ENCODE measurements around the gene FUBP1. TPM values are rescaled to one million over a fixed set of nuclear protein-coding genes. Genes with fewer than 3 reads are reported as not detected.

The FUBP1 gene
- total RNA-seq, 1 experiment from 2014 or later, result 169 TPM

DNA sequence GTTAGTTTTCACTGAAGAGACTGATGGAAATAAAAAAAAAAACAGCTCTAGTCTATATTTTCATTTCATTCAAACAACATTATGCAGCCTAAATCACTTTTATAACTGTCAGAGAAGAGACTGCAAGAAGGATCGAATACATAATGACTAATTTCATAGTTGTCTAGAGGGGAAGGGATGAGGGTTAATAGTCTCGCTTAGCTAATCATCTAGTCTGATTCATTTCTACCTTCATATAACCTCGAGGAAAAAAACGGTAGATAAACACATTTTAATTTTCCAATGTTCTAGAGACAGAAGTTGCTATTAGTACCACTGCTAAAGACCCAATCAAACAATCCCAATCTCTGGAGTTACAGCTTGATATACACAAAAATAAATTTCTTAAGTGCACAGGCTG, 3.5 kb downstream of the FUBP1 start:
- POLR2A ChIA-PET, result interaction anchor here (0.7 to 9.6 kb wide), 19 partner anchors 9 to 857 kb away, joined by 3 to 598 read pairs (median 6); partner anchors contain the start of genes DNAJB4, MIGA1 and USP33
- H3K4me3 Mint-ChIP-seq (ENCODE audit: unreplicated experiment), result no peak overlapping the region
- H3K27ac Mint-ChIP-seq (ENCODE audit: low read depth, unreplicated experiment), result no peak overlapping the region
- H3K27me3 Mint-ChIP-seq (ENCODE audit: insufficient read depth, unreplicated experiment), result no peaks in the 10 kb centered on the region
- intact Hi-C loops (cut with micrococcal nuclease), result loop anchor here (5.0 to 10.0 kb wide), 3 partner anchors 117 to 218 kb away; partner anchors contain the start of gene USP33
- TF ChIP-seq, protein P1, sequence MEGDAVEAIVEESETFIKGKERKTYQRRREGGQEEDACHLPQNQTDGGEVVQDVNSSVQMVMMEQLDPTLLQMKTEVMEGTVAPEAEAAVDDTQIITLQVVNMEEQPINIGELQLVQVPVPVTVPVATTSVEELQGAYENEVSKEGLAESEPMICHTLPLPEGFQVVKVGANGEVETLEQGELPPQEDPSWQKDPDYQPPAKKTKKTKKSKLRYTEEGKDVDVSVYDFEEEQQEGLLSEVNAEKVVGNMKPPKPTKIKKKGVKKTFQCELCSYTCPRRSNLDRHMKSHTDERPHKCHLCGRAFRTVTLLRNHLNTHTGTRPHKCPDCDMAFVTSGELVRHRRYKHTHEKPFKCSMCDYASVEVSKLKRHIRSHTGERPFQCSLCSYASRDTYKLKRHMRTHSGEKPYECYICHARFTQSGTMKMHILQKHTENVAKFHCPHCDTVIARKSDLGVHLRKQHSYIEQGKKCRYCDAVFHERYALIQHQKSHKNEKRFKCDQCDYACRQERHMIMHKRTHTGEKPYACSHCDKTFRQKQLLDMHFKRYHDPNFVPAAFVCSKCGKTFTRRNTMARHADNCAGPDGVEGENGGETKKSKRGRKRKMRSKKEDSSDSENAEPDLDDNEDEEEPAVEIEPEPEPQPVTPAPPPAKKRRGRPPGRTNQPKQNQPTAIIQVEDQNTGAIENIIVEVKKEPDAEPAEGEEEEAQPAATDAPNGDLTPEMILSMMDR (IDR thresholded peaks at IDR 0.05; ENCODE audit: unreplicated experiment), result no peak
- peaks cover 39% of the 10 kb centered on the region for H3K36me3 Mint-ChIP-seq (ENCODE audit: insufficient read depth, unreplicated experiment)
- CTCF ChIA-PET, result interaction anchor here (0.6 to 5.8 kb wide), 6 partner anchors 30 to 292 kb away, joined by 3 to 70 read pairs (median 6); partner anchors contain the start of gene DNAJB4
- peaks cover 23% of the 10 kb centered on the region for H3K4me1 Mint-ChIP-seq (ENCODE audit: insufficient read depth, unreplicated experiment)
- no TSS peak for BruUV-seq (replicated peaks)
- H3K9me3 Mint-ChIP-seq (ENCODE audit: unreplicated experiment), result no peaks in the 10 kb centered on the region
- peak; percentile 36 for DNase-seq (ENCODE audit: unreplicated experiment)

DNA sequence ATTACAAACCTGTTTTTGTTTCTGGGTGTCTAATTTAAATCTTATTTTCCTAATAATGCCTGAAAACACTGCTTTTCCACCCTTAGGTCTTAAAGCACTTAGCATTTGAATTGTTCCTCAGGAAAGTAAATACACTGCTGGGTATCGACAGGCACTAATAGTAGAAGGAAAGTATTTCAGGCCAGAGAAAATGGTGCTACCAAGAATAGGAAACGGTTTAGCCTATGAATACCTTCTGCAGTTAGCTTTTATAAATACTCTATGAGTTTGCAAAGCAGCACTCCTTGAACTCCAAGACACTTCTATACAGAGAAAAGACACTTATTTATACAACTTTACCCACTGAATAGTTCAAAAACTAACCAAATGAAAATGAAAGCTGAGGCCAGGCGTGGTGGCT, 6.8 kb downstream of the FUBP1 start:
- intact Hi-C loops (cut with micrococcal nuclease), result loop anchor here (10.0 kb wide), 1 partner anchor 137 kb away; no protein-coding TSS in a partner anchor
- ChIA-PET CTCF (interaction anchor here (0.6 kb wide), 1 partner anchor 142 kb away, joined by 3 read pairs; no protein-coding TSS in a partner anchor), POLR2A (interaction anchor here (2.1 kb wide), 1 partner anchor 33 kb away, joined by 6 read pairs; the partner anchor contains the start of gene DNAJB4)
- DNase-seq (ENCODE audit: unreplicated experiment), result no peak
- no TSS peak for BruUV-seq (replicated peaks)
- Mint-ChIP-seq H3K36me3 (ENCODE audit: insufficient read depth, unreplicated experiment) (peaks cover 72% of the 10 kb centered on the region), H3K27ac (ENCODE audit: low read depth, unreplicated experiment) (no peak overlapping the region), H3K27me3 (ENCODE audit: insufficient read depth, unreplicated experiment) (no peaks in the 10 kb centered on the region), H3K4me1 (ENCODE audit: insufficient read depth, unreplicated experiment) (peaks cover 28% of the 10 kb centered on the region), H3K4me3 (ENCODE audit: unreplicated experiment) (no peak overlapping the region), H3K9me3 (ENCODE audit: unreplicated experiment) (no peaks in the 10 kb centered on the region)
- TF ChIP-seq, protein P1 (IDR thresholded peaks at IDR 0.05; ENCODE audit: unreplicated experiment), result no peak

- H3K4me1 Mint-ChIP-seq (ENCODE audit: insufficient read depth, unreplicated experiment), result peaks cover 17% of the 10 kb centered on the region
- H3K36me3 Mint-ChIP-seq (ENCODE audit: insufficient read depth, unreplicated experiment), result peaks cover 91% of the 10 kb centered on the region
- DNase-seq (ENCODE audit: unreplicated experiment), result no peak
- H3K27ac Mint-ChIP-seq (ENCODE audit: low read depth, unreplicated experiment), result no peak overlapping the region
- TF ChIP-seq, protein P1 (IDR thresholded peaks at IDR 0.05; ENCODE audit: unreplicated experiment), result no peak
- ChIA-PET POLR2A (interaction anchor here (0.7 kb wide), 1 partner anchor 134 kb away, joined by 3 read pairs; no protein-coding TSS in a partner anchor), CTCF (no interaction called here)
- no TSS peak for BruUV-seq (replicated peaks)
- no peaks in the 10 kb centered on the region for H3K27me3 Mint-ChIP-seq (ENCODE audit: insufficient read depth, unreplicated experiment)
- no peaks in the 10 kb centered on the region for H3K9me3 Mint-ChIP-seq (ENCODE audit: unreplicated experiment)
- H3K4me3 Mint-ChIP-seq (ENCODE audit: unreplicated experiment), result no peak overlapping the region
- intact Hi-C loops (cut with micrococcal nuclease), result loop anchor here (10.0 kb wide), 1 partner anchor 135 kb away; no protein-coding TSS in a partner anchor
Observed at GRCh38 chr1:77970192-77970591, 8.7 kb downstream of the FUBP1 start.

GRCh38 chr1:77966291-77966690, 12.6 kb downstream of the FUBP1 start:
- TF ChIP-seq, protein P1 (IDR thresholded peaks at IDR 0.05; ENCODE audit: unreplicated experiment), result no peak
- POLR2A ChIA-PET, result interaction anchor here (1.3 to 2.3 kb wide), 3 partner anchors 9 to 15 kb away, joined by 5 to 9 read pairs (median 5); partner anchors contain the start of gene FUBP1
- intact Hi-C loops (cut with micrococcal nuclease), result no loop called here
- no peak for DNase-seq (ENCODE audit: unreplicated experiment)
- peak overlapping the region; percentile 42 for H3K27ac Mint-ChIP-seq (ENCODE audit: low read depth, unreplicated experiment)
- no peak overlapping the region for H3K4me3 Mint-ChIP-seq (ENCODE audit: unreplicated experiment)
- no TSS peak for BruUV-seq (replicated peaks)
- CTCF ChIA-PET, result interaction anchor here (0.6 to 1.2 kb wide), 3 partner anchors 64 to 267 kb away, joined by 3 to 8 read pairs (median 5); no protein-coding TSS in a partner anchor
- peaks cover 10% of the 10 kb centered on the region for H3K4me1 Mint-ChIP-seq (ENCODE audit: insufficient read depth, unreplicated experiment)
- peaks cover 98% of the 10 kb centered on the region for H3K36me3 Mint-ChIP-seq (ENCODE audit: insufficient read depth, unreplicated experiment)
- no peaks in the 10 kb centered on the region for H3K9me3 Mint-ChIP-seq (ENCODE audit: unreplicated experiment)
- H3K27me3 Mint-ChIP-seq (ENCODE audit: insufficient read depth, unreplicated experiment), result no peaks in the 10 kb centered on the region
